Lower lobe of right lung (tissue), 2 donors: ENCODE data around the gene TP53BP2. TPM values are rescaled to one million over a fixed set of nuclear protein-coding genes. Genes with fewer than 3 reads are reported as not detected.
"Not testable (repeated sequence)": the region's sequence is repeated elsewhere in the genome, so short reads cannot be mapped to it uniquely, and the experiment has no call there.

Experiments
- ATAC-seq, 2 donors: fragments of 200-7000 bp; cut with Tn5 transposase; one replicate each; pipeline ENCODE4 v1.9.1; 2020 to 2022; ENCODE audit warnings: mild to moderate bottlenecking in 2 of 2, moderate library complexity in 2 of 2
- DNase-seq: peaks from one replicate; pipeline ENCODE4 v3.0.0-alpha.2; 2020
- H3K27ac ChIP-seq: fragments of 200-600 bp; one replicate; pipeline ENCODE4 v1.8.0; 2022
- H3K27me3 ChIP-seq: fragments of 200-600 bp; one replicate; pipeline ENCODE4 v1.8.0; 2022; ENCODE audit warnings: low read depth
- H3K36me3 ChIP-seq: fragments of 200-600 bp; one replicate; pipeline ENCODE4 v1.8.0; 2022; ENCODE audit warnings: mild to moderate bottlenecking
- H3K4me1 ChIP-seq: fragments of 200-600 bp; one replicate; pipeline ENCODE4 v1.8.0; 2022
- H3K4me3 ChIP-seq: fragments of 200-600 bp; one replicate; pipeline ENCODE4 v1.8.0; 2022; ENCODE audit warnings: mild to moderate bottlenecking
- H3K9me3 ChIP-seq: fragments of 200-600 bp; one replicate; pipeline ENCODE4 v1.8.0; 2022
- CTCF ChIP-seq: fragments of 200-600 bp; IDR thresholded peaks from one replicate; pipeline ENCODE4 v1.8.0; 2022; ENCODE audit warnings: antibody characterized with exemption, mild to moderate bottlenecking
- intact Hi-C: fragments of 100-400 bp; cut with DNase I; formaldehyde crosslinking; loops from one replicate; pipeline ENCODE4 v1.11.0; 2022
- total RNA-seq: library from RNA; stranded (reverse); fragmentation: NEBNext Ultra II Directional; extraction: Animal tissue kit (Norgen Biotek cat#: 25700); gene quantifications from one replicate; pipeline ENCODE4 v1.2.1, GENCODE V29; 2021
- donor health status: DM: no; HTN: yes; CAD: no; lungs with severe emphysema.

TP53BP2 gene
- total RNA-seq, 1 donor from 2014 or later, result 59.1 TPM

- no peaks in the 10 kb centered on the region for H3K9me3 ChIP-seq
- H3K36me3 ChIP-seq, result peaks cover 41% of the 10 kb centered on the region
- no peaks in the 10 kb centered on the region for H3K27me3 ChIP-seq
- peak; percentile 55 for TF ChIP-seq CTCF
- intact Hi-C loops, result no loop called here
- peak; percentile 37 to 62 for ATAC-seq
- H3K4me1 ChIP-seq, result peaks cover 13% of the 10 kb centered on the region
- no peak overlapping the region for H3K4me3 ChIP-seq
- H3K27ac ChIP-seq, result no peak overlapping the region
- DNase-seq, result no peak
Measured at GRCh38 chr1:223811634-223812101, 34.1 kb downstream of the TP53BP2 start.

GRCh38 chr1:223810586-223810985 is 35.2 kb downstream of the TP53BP2 start:
- no peak for ATAC-seq
- Histone ChIP-seq H3K9me3 (no peaks in the 10 kb centered on the region), H3K27ac (no peak overlapping the region), H3K4me1 (peaks cover 3% of the 10 kb centered on the region), H3K36me3 (peaks cover 52% of the 10 kb centered on the region), H3K27me3 (no peaks in the 10 kb centered on the region), H3K4me3 (no peak overlapping the region)
- TF ChIP-seq CTCF, result no peak
- intact Hi-C loops, result no loop called here
- no peak for DNase-seq

- ATAC-seq, H3K9me3 ChIP-seq, H3K4me1 ChIP-seq, intact Hi-C loops, DNase-seq, H3K4me3 ChIP-seq, H3K27ac ChIP-seq, H3K27me3 ChIP-seq: not testable (repeated sequence)
- peaks cover 57% of the 10 kb centered on the region for H3K36me3 ChIP-seq
Measured at GRCh38 chr1:223809905-223810304, 35.8 kb downstream of the TP53BP2 start.

- intact Hi-C loops, result no loop called here
- no peak for DNase-seq
- Histone ChIP-seq H3K27ac (no peak overlapping the region), H3K9me3 (no peaks in the 10 kb centered on the region), H3K36me3 (peaks cover 82% of the 10 kb centered on the region), H3K27me3 (no peaks in the 10 kb centered on the region), H3K4me1 (no peaks in the 10 kb centered on the region), H3K4me3 (no peak overlapping the region)
- no peak for TF ChIP-seq CTCF
- no peak for ATAC-seq
Measured at GRCh38 chr1:223803211-223803610, 42.5 kb downstream of the TP53BP2 start.

- Histone ChIP-seq H3K4me3 (no peak overlapping the region), H3K27me3 (no peaks in the 10 kb centered on the region), H3K27ac (no peak overlapping the region), H3K9me3 (no peaks in the 10 kb centered on the region), H3K36me3 (peaks cover 88% of the 10 kb centered on the region), H3K4me1 (no peaks in the 10 kb centered on the region)
- intact Hi-C loops, result no loop called here
- DNase-seq (no peak), ATAC-seq (no peak)
- TF ChIP-seq CTCF, result no peak
Measured at GRCh38 chr1:223802602-223803001, 43.1 kb downstream of the TP53BP2 start.

- ATAC-seq, result no peak
- H3K4me3 ChIP-seq, result no peak overlapping the region
- no peaks in the 10 kb centered on the region for H3K9me3 ChIP-seq
- no peak for TF ChIP-seq CTCF
- H3K4me1 ChIP-seq, result no peaks in the 10 kb centered on the region
- intact Hi-C loops, result no loop called here
- peaks cover 94% of the 10 kb centered on the region for H3K36me3 ChIP-seq
- no peak for DNase-seq
- no peak overlapping the region for H3K27ac ChIP-seq
- no peaks in the 10 kb centered on the region for H3K27me3 ChIP-seq
Measured at GRCh38 chr1:223802032-223802431, 43.7 kb downstream of the TP53BP2 start.
